Renal cortical epithelial cell (primary cell): ENCODE data around the gene VPS45. TPM values are rescaled to one million over a fixed set of nuclear protein-coding genes. Genes with fewer than 3 reads are reported as not detected.
A peak's percentile ranks its signal among the peaks of the same experiment; 100 is the strongest.
"Not testable (repeated sequence)": the region's sequence is repeated elsewhere in the genome, so short reads cannot be mapped to it uniquely, and the experiment has no call there.

Source experiments
- DNase-seq: peaks from one replicate; pipeline ENCODE4 v3.0.0-alpha.2; 2011; ENCODE audit warnings: low read depth
- total RNA-seq: library from RNA; depleted of rRNA; stranded (reverse); fragments of >200 nt; gene quantifications from 2 replicates; pipeline ENCODE4 v1.2.3, GENCODE V29; 2014

The VPS45 gene
- total RNA-seq, 1 donor from 2014 or later: 46.3 TPM

GRCh38 chr1:150160964-150161621 is 93.5 kb downstream of the VPS45 start:
- no peak for DNase-seq

- DNase-seq: peak; percentile 34
These were observed 94.4 kb downstream of the VPS45 start for GRCh38 chr1:150161747-150162581.

GRCh38 chr1:150162582-150162861 is 94.9 kb downstream of the VPS45 start:
- no peak for DNase-seq

GRCh38 chr1:150162862-150163706 is 95.5 kb downstream of the VPS45 start:
- DNase-seq: peak; percentile 98

GRCh38 chr1:150164224-150164623 is 96.6 kb downstream of the VPS45 start:
- DNase-seq: no peak

GRCh38 chr1:150164779-150165178 is 97.2 kb downstream of the VPS45 start:
- DNase-seq: no peak

GRCh38 chr1:150165622-150166612 is 98.3 kb downstream of the VPS45 start:
- peak; percentile 24 for DNase-seq

- peak; percentile 30 for DNase-seq
These were observed 101.5 kb downstream of the VPS45 start for GRCh38 chr1:150168960-150169601.

- DNase-seq: no peak
These were observed 104.2 kb downstream of the VPS45 start for GRCh38 chr1:150171801-150172200.

GRCh38 chr1:150173141-150173585 is 105.6 kb downstream of the VPS45 start:
- DNase-seq: no peak

GRCh38 chr1:150176593-150176992 is 109.0 kb downstream of the VPS45 start:
- no peak for DNase-seq

- no peak for DNase-seq
These were observed 111.0 kb downstream of the VPS45 start for GRCh38 chr1:150178548-150178947.

GRCh38 chr1:150179867-150180266 is 112.3 kb downstream of the VPS45 start:
- DNase-seq: no peak

- DNase-seq: no peak
These were observed 112.9 kb downstream of the VPS45 start for GRCh38 chr1:150180474-150180873.

GRCh38 chr1:150182247-150182646 is 114.7 kb downstream of the VPS45 start:
- DNase-seq: no peak

- DNase-seq: no peak
These were observed 115.5 kb downstream of the VPS45 start for GRCh38 chr1:150183061-150183460.

GRCh38 chr1:150185481-150185880 is 117.9 kb downstream of the VPS45 start:
- DNase-seq: no peak

GRCh38 chr1:150186438-150186788 is 118.8 kb downstream of the VPS45 start:
- DNase-seq: not testable (repeated sequence)

- peak; percentile 52 for DNase-seq
These were observed 119.4 kb downstream of the VPS45 start for GRCh38 chr1:150186789-150187559.

- no peak for DNase-seq
These were observed 120.0 kb downstream of the VPS45 start for GRCh38 chr1:150187560-150187931.
